COR-L47 (cell line): ENCODE results near the gene CEACAM16.
A peak's percentile ranks its signal among the peaks of the same experiment; 100 is the strongest.

Experiments
- DNase-seq: peaks from one replicate; lab custom pipeline; 2025; lab: John Stamatoyannopoulos, UW

Gene CEACAM16

GRCh38 chr19:44725251-44725650, 26.3 kb downstream of the CEACAM16 start:
- DNase-seq, result no peak

DNA sequence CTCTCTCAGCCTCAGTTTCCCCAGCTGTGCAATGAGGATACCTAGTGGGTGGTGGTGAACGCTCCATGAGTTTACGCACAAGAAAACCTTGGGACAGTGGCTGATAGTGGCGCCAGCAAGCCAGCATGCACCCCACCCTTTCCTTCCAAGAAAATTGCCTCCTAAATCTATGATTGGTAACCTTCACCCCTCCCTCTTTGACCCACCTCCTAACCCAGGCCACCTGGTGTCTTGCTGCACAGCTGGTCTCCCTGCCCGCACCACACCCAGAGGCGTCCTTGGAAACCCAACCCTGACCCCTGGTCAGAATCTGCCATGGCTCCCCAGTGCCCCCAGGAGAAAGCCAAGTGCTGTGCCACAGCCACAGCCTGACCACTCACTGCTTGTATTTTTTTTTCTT, 26.7 kb downstream of the CEACAM16 start:
- DNase-seq, result no peak

DNA sequence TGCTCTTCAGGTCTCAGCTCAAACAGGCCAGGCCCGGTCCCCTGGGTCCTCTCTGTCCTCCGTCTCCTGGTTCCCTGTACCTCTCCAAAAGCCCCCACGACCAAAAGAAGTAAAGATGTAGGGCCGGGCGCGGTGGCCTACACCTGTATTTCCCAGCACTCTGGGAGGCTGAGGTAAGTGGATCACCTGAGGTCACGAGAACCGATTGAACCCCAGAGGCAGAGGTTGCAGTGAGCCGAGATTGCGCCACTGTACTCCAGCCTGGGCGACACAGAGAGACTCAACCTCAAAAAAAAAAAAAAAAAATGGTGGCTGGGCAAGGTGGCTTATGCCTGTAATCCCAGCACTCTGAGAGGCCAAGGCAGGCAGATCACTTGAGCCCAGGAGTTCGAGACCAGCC, 27.5 kb downstream of the CEACAM16 start:
- DNase-seq, result no peak

DNA sequence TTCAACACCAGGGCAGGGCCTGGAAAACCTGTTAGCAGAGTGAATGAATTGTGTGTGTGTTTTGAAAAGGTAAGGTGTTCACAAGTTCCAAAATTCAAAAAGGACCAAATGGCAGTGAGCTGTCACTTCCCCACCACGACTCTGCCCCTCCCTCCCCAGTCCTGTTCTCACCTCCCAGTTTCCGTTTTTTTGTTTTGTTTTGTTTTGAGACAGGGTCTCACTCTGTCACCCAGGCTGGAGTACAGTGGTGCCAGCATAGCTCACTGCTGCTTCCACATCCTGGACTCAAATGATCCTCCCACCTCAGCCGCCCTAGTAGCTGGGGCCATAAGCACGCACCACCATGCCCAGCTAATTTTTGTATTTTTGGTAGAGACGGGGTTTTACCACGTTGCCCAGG, 29.2 kb downstream of the CEACAM16 start:
- no peak for DNase-seq

DNA sequence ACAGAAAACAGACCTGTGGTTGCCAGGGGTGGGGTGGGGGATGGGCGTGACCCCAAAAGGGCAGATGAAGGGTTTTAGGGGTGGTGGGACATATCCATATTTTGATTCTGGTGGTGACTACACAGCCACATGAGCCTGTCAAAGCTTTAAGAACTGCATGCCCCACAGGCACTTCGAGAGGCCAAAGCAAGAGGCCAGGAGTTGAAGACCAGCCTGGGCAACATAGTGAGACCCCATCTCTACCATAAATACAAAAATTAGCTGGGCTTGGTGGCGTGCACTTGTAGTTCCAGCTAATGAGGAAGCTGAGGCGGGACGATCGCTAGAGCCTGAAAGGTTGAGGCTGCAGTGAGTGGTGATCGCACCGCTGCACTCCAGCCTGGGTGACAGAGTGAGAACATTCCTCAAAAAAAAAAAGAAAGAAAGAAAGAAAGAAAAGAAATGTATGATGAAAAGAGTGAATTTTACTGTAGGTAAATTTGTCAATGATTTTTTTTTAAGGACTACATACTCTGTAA, 30.6 kb downstream of the CEACAM16 start:
- no peak for DNase-seq

DNA sequence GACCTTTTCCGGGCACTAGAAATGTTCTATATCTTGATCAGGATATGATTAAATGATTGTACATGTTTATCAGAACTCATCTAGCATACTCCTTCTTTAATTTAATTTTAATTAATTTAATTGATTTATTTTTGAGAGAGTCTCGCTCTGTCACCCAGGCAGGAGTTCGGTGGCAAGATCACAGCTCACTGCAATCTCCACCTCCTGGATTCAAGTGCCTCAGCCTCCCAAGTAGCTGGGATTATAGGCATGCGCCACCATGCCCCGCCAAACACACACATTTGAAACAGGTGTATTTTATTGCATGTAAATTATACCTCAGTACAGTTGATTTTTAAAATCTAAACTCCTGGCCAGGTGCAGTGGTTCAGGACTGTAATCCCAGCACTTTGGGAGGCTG, 32.1 kb downstream of the CEACAM16 start:
- no peak for DNase-seq

DNA sequence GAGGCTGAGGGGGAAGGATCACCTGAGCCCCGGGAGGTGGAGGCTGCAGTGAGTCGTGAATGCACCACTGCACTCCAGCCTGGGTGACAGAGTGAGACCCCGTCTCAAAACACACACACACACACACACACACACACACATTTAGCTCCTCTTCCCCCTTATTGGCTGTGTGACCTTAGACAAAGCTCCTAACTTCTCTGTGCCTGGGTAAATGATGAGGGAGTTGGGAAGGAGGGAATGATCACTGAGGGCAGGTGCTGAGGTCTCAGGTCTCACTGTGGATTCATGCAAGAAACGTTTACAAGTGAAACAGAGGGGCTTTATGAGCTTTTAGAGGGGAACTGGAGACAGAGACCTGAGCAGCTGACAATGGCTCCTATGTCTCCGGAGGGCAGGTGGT, 32.7 kb downstream of the CEACAM16 start:
- no peak for DNase-seq

DNA sequence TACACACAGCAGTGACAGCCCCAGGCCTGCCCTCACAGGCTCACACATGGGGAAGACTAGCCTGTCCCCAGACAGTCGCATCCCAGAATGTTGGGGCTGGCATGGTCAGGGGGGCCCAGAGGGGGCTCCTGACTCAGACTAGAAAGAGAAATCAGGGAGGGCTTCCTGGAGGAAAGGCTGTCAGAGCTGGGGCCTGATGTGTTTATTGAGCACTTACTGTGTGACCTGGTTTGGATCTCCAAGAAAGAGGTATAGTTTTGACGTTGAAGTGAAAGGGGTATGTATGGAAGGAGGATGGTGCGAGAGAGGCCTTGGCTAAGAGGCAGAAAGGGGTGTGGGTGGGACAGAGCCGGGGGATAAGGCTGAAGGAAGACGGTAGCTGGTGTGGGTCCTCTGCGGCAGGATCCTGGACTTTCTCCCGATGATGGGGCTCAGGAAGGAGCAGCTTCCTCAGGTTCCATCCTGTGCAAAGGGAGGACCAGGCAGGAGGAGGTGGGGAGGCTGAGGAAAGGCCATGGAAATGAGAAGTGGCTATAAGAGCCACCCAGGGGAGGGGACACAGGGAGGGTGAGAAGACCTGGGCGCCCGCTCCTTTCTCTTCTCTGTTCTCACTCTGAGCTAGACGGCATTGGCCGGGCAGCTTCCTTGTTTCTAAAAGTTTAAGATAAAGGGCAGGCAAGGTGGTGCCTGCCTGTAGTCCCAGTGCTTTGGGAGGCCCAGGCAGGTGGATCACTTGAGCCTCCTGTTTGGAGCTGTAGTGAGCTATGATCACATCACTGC, 33.5 kb downstream of the CEACAM16 start:
- no peak for DNase-seq

DNA sequence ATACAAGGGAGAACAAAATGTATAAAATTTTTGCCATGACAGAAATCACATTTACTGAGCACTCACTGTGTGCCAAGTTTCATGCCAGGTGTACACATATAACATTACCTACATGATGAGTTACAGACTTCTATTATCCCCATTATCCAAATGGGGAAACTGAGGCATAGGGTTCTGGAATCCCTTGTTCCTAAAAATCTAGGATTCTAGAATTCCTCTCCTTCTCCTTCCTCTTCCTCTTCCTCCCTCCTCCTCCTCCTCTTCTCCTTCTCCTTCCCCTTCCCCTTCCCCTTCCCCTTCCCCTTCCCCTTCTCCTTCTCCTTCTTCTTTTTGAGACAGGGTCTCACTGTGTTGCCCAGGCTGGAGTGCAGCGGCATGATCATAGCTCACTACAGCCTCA, 35.4 kb downstream of the CEACAM16 start:
- DNase-seq, result no peak

GRCh38 chr19:44735011-44735410, 36.1 kb downstream of the CEACAM16 start:
- no peak for DNase-seq

GRCh38 chr19:44737238-44738071, 38.5 kb downstream of the CEACAM16 start:
- no peak for DNase-seq

DNA sequence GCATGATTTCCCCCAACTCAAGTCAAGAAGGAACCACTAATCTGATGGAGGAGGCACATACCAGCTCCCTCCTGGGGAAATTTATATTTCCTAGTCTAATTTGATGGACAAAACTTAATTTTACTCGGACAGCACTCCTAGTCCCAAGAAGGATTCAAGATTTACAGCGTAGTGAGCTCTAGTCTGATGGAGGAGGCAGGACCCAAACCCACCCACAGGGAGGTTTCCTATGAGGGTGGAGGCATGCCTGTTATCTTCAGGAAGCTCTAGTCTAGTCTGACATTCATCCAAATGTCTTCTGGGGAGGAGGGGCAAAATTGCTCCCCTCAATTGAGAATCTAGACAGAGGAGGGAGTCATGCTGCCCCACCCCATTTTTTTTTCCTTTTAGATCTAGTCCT, 39.2 kb downstream of the CEACAM16 start:
- DNase-seq, result no peak

GRCh38 chr19:44738603-44739558, 39.9 kb downstream of the CEACAM16 start:
- DNase-seq, result no peak

DNA sequence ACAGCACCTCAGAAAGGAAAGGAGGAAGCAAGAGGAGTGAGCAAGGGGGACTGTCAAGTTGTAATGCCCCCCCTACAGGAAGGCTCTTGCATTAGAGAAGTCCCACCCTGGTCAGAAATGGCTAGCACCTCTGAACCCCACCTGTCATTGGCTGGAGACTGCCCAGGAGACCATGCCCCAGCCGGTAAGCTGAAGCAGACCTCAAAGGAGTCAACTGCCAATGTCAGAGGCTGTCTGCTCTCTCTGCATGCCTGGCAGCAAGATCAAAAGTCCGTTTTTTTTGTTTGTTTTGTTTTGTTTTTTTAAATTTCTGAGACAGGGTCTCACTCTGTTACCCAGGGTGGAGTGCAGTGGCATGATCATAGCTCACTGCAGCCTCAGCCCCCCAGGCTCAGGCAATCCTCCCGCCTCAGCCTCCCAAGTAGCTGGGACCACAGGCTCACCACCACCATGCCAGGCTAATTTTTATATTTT, 41.4 kb downstream of the CEACAM16 start:
- DNase-seq, result no peak

DNA sequence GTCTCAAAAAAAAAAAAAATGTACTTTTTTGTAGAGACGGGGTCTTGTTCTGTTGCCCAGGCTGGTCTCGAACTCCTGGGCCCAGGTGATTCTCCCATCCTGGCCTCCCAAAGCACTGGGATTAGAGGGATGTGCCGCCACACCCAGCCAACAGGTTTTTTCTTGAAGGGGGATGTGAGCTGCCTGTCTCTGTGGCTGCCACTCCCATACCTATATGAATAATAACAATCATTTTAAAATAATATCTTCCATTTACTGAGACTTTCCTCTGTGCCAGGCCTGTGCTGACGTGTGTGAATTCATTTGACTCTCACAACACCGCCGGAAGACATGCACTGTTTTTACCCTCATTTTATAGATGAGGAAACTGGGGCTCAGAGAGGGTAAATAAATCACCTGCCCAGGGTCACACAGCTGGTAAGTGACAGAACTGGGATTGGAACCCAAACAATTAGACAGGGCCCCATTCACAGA, 42.3 kb downstream of the CEACAM16 start:
- DNase-seq, result no peak

DNA sequence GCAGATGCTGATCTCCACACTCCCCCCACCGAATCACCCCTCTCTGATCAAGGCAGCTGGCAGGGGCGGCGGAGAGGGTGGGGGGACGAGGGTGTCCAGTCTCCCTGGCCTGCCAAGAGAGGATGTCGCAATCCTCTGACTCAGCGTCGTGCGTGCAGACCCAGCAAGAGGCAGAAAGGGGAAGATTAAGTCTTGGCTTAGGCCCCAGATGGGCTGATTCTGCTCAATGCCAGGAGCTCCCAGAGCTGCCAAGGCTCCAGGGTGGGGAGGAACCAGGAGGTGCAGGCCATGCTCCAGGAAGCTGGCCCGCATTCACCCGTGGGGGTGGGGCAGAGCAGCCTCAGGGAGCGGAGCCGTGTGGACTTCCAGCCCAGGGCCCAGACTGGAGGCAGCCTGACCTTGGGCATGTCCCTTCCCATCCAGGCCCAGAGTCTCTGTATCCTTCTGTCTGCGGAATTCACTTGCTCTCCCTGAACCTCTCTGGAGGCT, 42.9 kb downstream of the CEACAM16 start:
- DNase-seq, result peak; percentile 61

DNA sequence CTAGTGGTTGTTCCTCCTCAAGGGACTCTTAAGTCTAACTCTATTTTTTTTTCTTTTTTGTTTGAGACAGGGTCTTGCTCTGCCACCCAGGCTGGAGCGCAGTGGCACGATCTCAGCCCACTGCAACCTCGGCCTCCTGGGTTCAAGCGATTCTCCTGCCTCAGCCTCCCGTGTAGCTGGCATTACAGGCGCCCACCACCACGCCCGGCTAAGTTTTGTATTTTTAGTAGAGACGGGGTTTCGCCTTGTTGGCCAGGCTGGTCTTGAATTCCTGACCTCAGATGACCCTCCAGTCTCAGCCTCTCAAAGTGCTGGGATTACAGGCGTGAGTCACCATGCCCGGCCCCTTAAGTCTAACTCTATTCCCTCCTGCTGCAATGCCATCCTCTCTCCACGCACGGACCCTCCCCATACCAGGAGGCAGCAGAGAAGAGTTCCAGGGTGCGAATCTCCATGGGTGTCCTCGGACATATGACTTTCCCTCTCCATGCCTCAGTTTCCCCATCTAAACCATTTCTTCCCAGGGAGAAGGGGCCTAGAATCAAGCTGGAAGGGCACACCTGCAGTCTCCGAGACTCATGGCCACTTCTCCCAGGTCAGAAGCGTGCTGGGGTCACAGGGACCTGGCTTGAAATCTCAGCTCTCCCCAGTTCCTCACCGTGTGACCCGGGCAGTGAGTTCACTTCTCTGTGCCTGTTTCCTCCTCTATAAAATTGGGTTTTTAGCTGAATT, 43.5 kb downstream of the CEACAM16 start:
- DNase-seq, result no peak

GRCh38 chr19:44744871-44745332, 46.0 kb downstream of the CEACAM16 start:
- no peak for DNase-seq

DNA sequence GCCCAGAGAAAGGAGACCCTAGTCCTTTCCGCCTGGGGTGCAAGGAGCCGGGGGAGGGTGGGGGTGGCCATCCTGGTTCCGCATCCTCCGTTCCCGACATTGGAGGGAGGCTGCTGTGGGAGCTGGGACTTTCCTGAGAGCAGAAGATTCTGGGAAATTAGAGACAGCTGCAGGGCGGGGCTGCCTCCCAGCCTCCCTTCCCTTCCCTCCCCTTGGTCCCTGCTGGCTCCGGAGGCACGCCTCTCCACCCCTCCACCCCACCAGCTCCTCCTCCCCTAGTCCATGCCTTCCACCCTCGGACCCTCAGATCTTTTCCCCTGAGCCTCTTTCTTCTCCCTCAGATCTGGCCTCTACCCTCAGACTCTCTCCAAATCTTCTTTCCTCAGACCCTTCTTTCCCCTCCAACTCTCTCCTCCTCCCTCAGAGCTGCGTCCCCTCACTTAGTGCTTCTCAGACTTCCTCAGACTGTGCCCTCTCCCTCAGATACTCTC, 46.4 kb downstream of the CEACAM16 start:
- DNase-seq, result no peak

DNA sequence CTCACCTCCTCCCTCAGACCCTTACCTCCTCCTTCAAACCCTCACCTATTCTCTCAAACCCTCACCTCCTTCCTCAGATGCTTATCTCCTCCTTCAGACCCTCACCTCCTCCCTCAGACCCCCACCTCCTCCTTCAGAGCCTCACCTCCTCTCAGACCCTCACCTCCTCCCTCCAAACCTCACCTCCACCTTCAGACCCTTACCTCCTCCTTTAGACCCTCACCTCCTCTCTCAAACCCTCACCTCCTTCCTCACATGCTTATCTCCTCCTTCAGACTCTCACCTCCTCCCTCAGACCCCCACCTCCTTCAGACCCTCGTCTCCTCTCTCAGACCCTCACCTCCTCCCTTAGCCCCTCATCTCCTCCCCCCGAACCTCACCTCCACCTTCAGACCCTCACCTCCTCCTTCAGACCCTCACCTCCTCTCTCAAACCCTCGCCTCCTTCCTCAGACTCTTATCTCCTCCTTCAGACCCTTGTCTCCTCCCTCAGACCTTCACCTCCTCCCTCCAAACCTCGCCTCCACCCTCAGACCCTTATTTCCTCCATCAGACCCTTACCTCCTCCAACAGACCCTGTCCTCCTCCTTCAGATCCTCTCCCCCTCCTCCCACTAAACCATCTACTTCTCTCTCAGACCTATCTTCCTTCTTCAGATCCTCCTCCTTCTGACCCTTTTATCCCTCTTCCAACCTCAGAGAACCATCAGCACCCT, 47.1 kb downstream of the CEACAM16 start:
- DNase-seq, result no peak
